PC-9 (cell line): ENCODE measurements around the gene RIPPLY2. TPM values are rescaled to one million over a fixed set of nuclear protein-coding genes. Genes with fewer than 3 reads are reported as not detected.

ENCODE experiments used
- BruUV-seq: library from RNA; stranded (reverse); fragments of 400-500 nt; replicated peaks from 2 replicates; lab custom pipeline; 2021; lab: Mats Ljungman, UMichigan
- CTCF ChIA-PET: fragments of 300-600 bp; sonication (Branson Sonifier 250); formaldehyde crosslinking; loops from one replicate; lab custom pipeline; 2022; ENCODE audit warnings: antibody characterized with exemption; lab: Charles Lee
- POLR2A ChIA-PET: fragments of 300-600 bp; sonication (Branson Sonifier 250); formaldehyde crosslinking; loops from one replicate; lab custom pipeline; 2022; ENCODE audit warnings: antibody characterized with exemption; ENCODE audit not compliant: unreplicated experiment; lab: Charles Lee
- DNase-seq, 2 experiments: peaks; one replicate each; pipeline versions ENCODE4 v3.0.0 to v3.0.0-alpha.2; 2015 to 2022; ENCODE audit warnings: mixed read lengths in 1 of 2
- H2AFZ ChIP-seq: fragments of 200-600 bp; sonication (generic); 2 replicates; pipeline ENCODE4 v1.8.1; 2017; ENCODE audit warnings: antibody characterized with exemption
- H3F3A ChIP-seq: fragments of 200-600 bp; sonication (generic); 2 replicates; pipeline ENCODE4 v1.8.1; 2017; ENCODE audit warnings: antibody characterized with exemption, mild to moderate bottlenecking, low read depth; ENCODE audit not compliant: insufficient read depth
- H3K27ac ChIP-seq: fragments of 200-600 bp; sonication (generic); 2 replicates; pipeline ENCODE4 v1.6.1; 2016; ENCODE audit warnings: mixed run types
- H3K27me3 ChIP-seq: fragments of 200-600 bp; sonication (generic); 2 replicates; pipeline ENCODE4 v1.6.1; 2016; ENCODE audit warnings: low read depth, mixed run types; ENCODE audit not compliant: insufficient read depth
- H3K36me3 ChIP-seq: fragments of 200-600 bp; sonication (generic); 2 replicates; pipeline ENCODE4 v1.6.1; 2016; ENCODE audit warnings: low read depth, mixed run types
- H3K4me1 ChIP-seq: fragments of 200-600 bp; sonication (generic); replicated peaks from 2 replicates; pipeline ENCODE4 v1.6.1; 2016; ENCODE audit warnings: mixed run types; ENCODE audit not compliant: insufficient read depth
- H3K4me2 ChIP-seq: fragments of 200-600 bp; sonication (generic); 2 replicates; pipeline ENCODE4 v1.6.1; 2017; ENCODE audit warnings: mixed run types
- H3K4me3 ChIP-seq: fragments of 200-600 bp; sonication (generic); 2 replicates; pipeline ENCODE4 v1.6.1; 2016; ENCODE audit warnings: mixed run types
- H3K79me2 ChIP-seq: fragments of 200-600 bp; sonication (generic); 2 replicates; pipeline ENCODE4 v1.6.1; 2017; ENCODE audit warnings: low read depth, mixed run types
- H3K9me2 ChIP-seq: fragments of 200-600 bp; sonication (generic); 2 replicates; pipeline ENCODE4 v1.8.1; 2017; ENCODE audit warnings: mild to moderate bottlenecking; ENCODE audit not compliant: insufficient read depth
- H3K9me3 ChIP-seq: fragments of 200-600 bp; sonication (generic); 2 replicates; pipeline ENCODE4 v1.8.1; 2016; ENCODE audit warnings: low read depth; ENCODE audit not compliant: insufficient read depth
- H4K20me1 ChIP-seq: fragments of 200-600 bp; sonication (generic); 2 replicates; pipeline ENCODE4 v1.8.1; 2017; ENCODE audit not compliant: insufficient read depth
- EZH2 ChIP-seq: fragments of 200-600 bp; sonication (generic); IDR thresholded peaks from 2 replicates; pipeline ENCODE4 v1.8.0; 2017; ENCODE audit warnings: antibody characterized with exemption, low read depth
- intact Hi-C: fragments of 100-400 bp; cut with micrococcal nuclease; formaldehyde crosslinking; loops from one replicate; pipeline ENCODE4 v1.10.0; 2022; ENCODE audit not compliant: unreplicated experiment
- total RNA-seq: library from RNA; stranded (reverse); gene quantifications from 2 replicates; pipeline ENCODE4 v1.2.3, GENCODE V29; 2021
- TF ChIP-seq, protein P1 (sequence below): fragments of 200-600 bp; sonication (generic); conservative IDR thresholded peaks from 2 replicates; pipeline ENCODE4 v1.6.1; 2017; ENCODE audit warnings: mixed run types, antibody characterized with exemption, mild to moderate bottlenecking, moderate library complexity

Gene RIPPLY2
- total RNA-seq, 1 experiment from 2014 or later, result not detected

DNA sequence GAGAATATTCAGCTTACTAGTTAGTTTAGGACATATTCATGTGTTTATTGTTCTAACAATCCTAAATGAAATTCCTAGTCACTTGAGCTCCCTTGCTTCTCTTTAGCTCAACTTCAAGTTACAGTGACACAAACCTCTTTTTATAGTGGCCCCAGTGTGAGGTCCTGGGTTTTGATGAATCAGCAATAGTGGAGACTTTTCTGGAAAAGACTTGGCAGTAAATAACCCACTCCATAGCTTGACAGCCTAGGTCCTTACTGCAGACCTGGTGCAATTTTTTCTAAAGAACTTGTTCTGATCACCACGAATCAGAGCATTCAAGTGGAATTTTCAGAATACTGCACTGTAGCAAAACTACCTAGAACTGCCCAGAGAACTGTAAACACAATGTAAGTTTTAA, 6.9 kb upstream of the RIPPLY2 start:
- no peak overlapping the region for H2AFZ ChIP-seq
- H3K27ac ChIP-seq, result no peak overlapping the region
- H3K4me3 ChIP-seq, result no peak overlapping the region
- intact Hi-C loops, result no loop called here
- no peaks in the 10 kb centered on the region for H3K36me3 ChIP-seq
- H3F3A ChIP-seq, result no peaks in the 10 kb centered on the region
- H4K20me1 ChIP-seq, result no peaks in the 10 kb centered on the region
- H3K27me3 ChIP-seq, result no peaks in the 10 kb centered on the region
- no peaks in the 10 kb centered on the region for H3K9me3 ChIP-seq
- H3K4me2 ChIP-seq, result no peak overlapping the region
- DNase-seq, result no peak
- no peaks in the 10 kb centered on the region for H3K4me1 ChIP-seq
- TF ChIP-seq EZH2, result no peak
- TF ChIP-seq, protein P1, sequence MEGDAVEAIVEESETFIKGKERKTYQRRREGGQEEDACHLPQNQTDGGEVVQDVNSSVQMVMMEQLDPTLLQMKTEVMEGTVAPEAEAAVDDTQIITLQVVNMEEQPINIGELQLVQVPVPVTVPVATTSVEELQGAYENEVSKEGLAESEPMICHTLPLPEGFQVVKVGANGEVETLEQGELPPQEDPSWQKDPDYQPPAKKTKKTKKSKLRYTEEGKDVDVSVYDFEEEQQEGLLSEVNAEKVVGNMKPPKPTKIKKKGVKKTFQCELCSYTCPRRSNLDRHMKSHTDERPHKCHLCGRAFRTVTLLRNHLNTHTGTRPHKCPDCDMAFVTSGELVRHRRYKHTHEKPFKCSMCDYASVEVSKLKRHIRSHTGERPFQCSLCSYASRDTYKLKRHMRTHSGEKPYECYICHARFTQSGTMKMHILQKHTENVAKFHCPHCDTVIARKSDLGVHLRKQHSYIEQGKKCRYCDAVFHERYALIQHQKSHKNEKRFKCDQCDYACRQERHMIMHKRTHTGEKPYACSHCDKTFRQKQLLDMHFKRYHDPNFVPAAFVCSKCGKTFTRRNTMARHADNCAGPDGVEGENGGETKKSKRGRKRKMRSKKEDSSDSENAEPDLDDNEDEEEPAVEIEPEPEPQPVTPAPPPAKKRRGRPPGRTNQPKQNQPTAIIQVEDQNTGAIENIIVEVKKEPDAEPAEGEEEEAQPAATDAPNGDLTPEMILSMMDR, result no peak
- POLR2A ChIA-PET, result no interaction called here
- CTCF ChIA-PET, result no interaction called here
- BruUV-seq, result no TSS peak
- H3K9me2 ChIP-seq, result no peaks in the 10 kb centered on the region
- no peaks in the 10 kb centered on the region for H3K79me2 ChIP-seq

DNA sequence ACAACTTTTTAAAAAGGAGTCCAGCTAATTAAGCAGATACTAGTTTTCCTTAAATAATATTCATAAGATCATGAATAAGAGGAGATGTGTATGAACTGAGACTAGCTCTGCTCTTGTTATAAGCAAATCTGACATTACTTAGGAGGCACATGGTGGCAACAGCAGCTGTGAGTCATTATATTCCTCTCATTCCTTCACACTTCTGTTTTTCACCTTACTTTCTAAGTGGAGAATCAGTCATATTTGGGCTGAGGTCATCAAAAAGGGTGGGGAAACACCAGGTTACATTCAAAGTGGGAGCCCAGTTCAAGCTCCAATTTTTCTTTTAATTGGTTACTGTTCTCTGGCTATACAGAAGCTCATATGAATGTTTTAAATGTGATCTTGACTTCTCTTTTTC, 6.0 kb upstream of the RIPPLY2 start:
- no peaks in the 10 kb centered on the region for H3K36me3 ChIP-seq
- no TSS peak for BruUV-seq
- no peak overlapping the region for H3K4me3 ChIP-seq
- H3K9me2 ChIP-seq, result no peaks in the 10 kb centered on the region
- H3K4me1 ChIP-seq, result no peaks in the 10 kb centered on the region
- no peak overlapping the region for H3K4me2 ChIP-seq
- no peaks in the 10 kb centered on the region for H3F3A ChIP-seq
- no peaks in the 10 kb centered on the region for H3K9me3 ChIP-seq
- TF ChIP-seq EZH2, result no peak
- TF ChIP-seq, protein P1, result no peak
- H3K79me2 ChIP-seq, result no peaks in the 10 kb centered on the region
- H3K27me3 ChIP-seq, result no peaks in the 10 kb centered on the region
- H3K27ac ChIP-seq, result no peak overlapping the region
- H4K20me1 ChIP-seq, result no peaks in the 10 kb centered on the region
- POLR2A ChIA-PET, result no interaction called here
- intact Hi-C loops, result no loop called here
- H2AFZ ChIP-seq, result no peak overlapping the region
- DNase-seq, result no peak
- CTCF ChIA-PET, result interaction anchor here (0.5 kb wide), 1 partner anchor 146 kb away, joined by 3 read pairs; no protein-coding TSS in a partner anchor

DNA sequence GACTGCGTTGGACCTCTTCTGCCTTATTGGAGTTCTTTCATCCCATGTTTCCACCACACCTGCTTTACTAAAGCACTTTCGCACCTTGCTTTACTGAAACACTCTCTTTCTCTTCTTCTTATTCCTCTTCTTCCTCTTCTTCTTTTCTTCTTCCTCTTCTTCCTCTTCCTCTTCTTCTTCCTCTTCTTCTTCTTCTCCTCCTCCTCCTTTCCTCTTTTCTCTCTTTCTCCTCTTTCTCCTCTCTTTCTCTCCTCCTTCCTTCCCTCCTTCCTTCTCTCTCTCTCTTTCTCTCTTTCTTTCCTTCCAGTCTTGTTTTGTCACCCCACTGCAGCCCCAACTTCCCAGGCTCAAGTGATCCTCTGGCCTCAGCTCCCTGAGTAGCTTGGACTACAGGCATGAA, 4.0 kb upstream of the RIPPLY2 start:
- no TSS peak for BruUV-seq
- no peaks in the 10 kb centered on the region for H3K4me1 ChIP-seq
- no peak for DNase-seq
- no peaks in the 10 kb centered on the region for H3F3A ChIP-seq
- no peak for TF ChIP-seq EZH2
- TF ChIP-seq, protein P1, result no peak
- no peak overlapping the region for H3K4me2 ChIP-seq
- H3K27ac ChIP-seq, result no peak overlapping the region
- H3K9me2 ChIP-seq, result no peaks in the 10 kb centered on the region
- H3K9me3 ChIP-seq, result no peaks in the 10 kb centered on the region
- H3K27me3 ChIP-seq, result no peaks in the 10 kb centered on the region
- H3K36me3 ChIP-seq, result no peaks in the 10 kb centered on the region
- POLR2A ChIA-PET, result no interaction called here
- H4K20me1 ChIP-seq, result no peaks in the 10 kb centered on the region
- no peak overlapping the region for H3K4me3 ChIP-seq
- CTCF ChIA-PET, result no interaction called here
- no peak overlapping the region for H2AFZ ChIP-seq
- intact Hi-C loops, result no loop called here
- H3K79me2 ChIP-seq, result no peaks in the 10 kb centered on the region
